Measurements from ENCODE around the gene MSH4. TPM values are rescaled to one million over a fixed set of nuclear protein-coding genes. Genes with fewer than 3 reads are reported as not detected.

MSH4 gene
- under 0.01 and 0.20 TPM in 2 replicates for total RNA-seq

DNA sequence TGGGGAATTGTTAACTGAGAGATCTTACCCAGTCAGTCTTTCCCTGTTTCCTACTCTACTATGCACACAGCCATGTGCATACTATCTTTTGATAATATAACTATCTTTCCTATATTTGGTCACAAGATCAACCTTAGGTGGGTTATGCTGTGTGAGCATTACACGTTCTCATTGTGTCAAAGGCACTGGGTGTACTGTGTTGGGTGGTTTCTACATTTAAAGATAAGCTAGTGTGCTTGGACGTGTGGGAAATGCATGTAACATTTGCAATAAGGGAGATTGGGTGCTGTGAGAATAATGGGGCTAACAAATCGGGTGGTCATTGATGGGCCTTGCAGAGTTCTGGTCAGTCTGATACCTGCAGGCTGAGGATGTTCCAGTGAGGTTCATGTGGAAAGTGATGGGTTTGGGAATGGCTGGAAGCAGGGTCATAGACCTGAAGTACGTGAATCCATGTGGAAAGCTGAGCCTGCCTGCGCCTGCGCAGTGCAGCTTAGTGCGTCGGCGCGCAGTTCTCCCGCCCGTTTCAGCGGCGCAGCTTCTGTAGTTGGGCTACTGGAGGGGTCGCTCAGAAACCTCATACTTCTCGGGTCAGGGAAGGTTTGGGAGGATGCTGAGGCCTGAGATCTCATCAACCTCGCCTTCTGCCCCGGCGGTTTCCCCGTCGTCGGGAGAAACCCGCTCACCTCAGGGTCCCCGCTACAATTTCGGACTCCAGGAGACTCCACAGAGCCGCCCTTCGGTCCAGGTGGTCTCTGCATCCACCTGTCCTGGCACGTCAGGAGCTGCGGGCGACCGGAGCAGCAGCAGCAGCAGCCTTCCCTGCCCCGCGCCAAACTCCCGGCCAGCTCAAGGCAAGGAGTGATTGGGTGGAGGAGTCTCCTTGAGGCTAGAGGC, at the start of gene MSH4:
TSS of gene MSH4 (plus strand) at position 507 of the 897 bp plus-strand sequence. CDS start at position 611, 104 bp downstream.

DNA sequence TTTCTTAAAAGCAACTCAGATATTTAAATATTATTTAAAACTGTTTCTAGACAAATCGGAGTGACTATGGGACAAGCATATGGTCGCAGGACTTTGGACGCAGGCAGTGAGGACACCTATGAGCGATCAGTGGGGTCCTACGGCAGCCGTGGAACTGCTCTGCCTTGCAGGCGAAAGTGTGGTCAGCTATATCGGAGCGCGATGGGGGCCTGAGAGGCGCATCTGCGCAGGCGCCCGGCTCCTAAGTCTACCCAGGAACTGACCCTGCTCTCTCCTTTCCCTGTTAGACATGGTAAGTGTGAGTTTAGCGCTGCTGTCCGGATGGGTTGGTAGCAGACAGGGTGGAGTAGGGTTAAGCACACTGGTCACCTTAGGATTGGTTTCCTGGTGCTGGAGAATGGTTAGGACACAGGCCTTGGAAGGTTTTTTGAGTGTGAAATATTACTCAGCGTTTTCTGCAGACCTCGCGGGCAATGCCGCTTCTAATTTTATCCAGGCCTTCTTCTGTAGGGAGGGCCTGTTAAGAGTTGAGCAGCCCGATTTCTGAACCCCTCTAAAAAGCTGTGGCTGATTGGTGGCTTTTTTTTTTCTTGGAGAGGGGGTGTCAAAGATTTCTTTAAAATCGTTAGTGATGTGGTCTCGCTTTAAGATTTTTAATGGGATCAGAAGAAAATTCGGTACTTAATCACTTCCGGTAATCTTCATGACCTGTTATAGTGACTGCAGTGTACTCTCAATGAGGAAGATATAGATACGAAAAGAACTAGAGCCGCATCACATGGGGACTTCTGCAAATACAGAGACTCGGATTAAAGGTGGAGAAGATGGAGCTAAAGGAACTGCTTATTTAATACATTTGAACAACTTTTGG, 10.5 kb upstream of the MSH4 start, which contains the start of gene RABGGTB:
TSS of gene RABGGTB (plus strand) at position 274 of the 871 bp plus-strand sequence. CDS start at position 290, 16 bp downstream.

DNA sequence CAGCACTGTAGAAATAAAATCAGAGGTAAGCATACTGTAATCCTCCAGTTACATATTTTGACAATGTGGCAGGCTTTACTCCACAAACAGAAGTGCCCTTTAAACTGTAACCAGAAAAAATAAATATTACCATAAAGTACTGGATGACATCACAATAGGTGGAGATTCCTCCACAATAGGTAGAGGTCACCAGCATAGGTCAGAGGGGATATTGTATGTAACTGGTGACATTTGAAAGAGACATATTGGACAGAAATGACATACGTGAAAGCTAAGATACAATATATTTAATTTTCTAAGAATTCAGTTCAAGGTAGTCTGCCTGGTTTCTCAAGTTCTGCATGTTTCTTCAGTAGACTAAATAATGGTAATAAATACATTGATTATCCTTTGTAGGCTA, 135.6 kb downstream of the MSH4 start, which contains the start of gene ASB17:
TSS of gene ASB17 (minus strand) at position 101 of the 400 bp plus-strand sequence. CDS start 113 bp downstream, outside the sequence.

Small RNA genes within 50 kb of the gene (small RNA-seq; reads per million reads assigned to genes)
- gene SNORD45A (not detected), gene SNORD45B (not detected), gene SNORD45C (not detected)

Other genes starting within 250 kb of the MSH4 start
- not detected in 2 replicates for gene SLC44A5, start 185.8 kb upstream of the MSH4 start, total RNA-seq
- gene ACADM, start 72.2 kb upstream of the MSH4 start, total RNA-seq = 20.2 and 25.6 TPM in 2 replicates
- gene RABGGTB, start 10.6 kb upstream of the MSH4 start, total RNA-seq = 93.0 and 104 TPM in 2 replicates
- not detected in 2 replicates for gene ASB17, start 135.5 kb downstream of the MSH4 start, total RNA-seq

Data from subcutaneous preadipocyte (primary cell).